K562 (cell line): ENCODE measurements around the gene MAP4. TPM values are rescaled to one million over a fixed set of nuclear protein-coding genes. Genes with fewer than 3 reads are reported as not detected.
A peak's percentile ranks its signal among the peaks of the same experiment; 100 is the strongest.

Experiments used
- ATAC-seq: fragments of 200-7000 bp; cut with Tn5 transposase; 3 replicates; pipeline ENCODE4 v1.9.1; 2020; ENCODE audit warnings: moderate library complexity
- BruUV-seq: library from RNA; stranded (reverse); fragments of 400-500 nt; replicated peaks from 2 replicates; lab custom pipeline; 2021; lab: Mats Ljungman, UMichigan
- CTCF ChIA-PET: fragments of 300-600 bp; formaldehyde crosslinking; extraction: SDS; loops from one replicate; lab custom pipeline; 2021; ENCODE audit warnings: low intra/inter-chr PET ratio; lab: Yijun Ruan, JAX
- POLR2A ChIA-PET: fragments of 300-600, 350-650 bp; sonication (Branson Sonifier 250); formaldehyde crosslinking; extraction: SDS; loops from one replicate; lab custom pipeline; 2021; ENCODE audit warnings: antibody characterized with exemption, inconsistent platforms; lab: Yijun Ruan, JAX
- DNase-seq, 4 experiments: peaks; one replicate each; pipeline versions ENCODE4 v3.0.0 to v3.0.0-alpha.2; 2011 to 2018; ENCODE audit warnings: low spot score in 3 of 4, mixed read lengths in 3 of 4; ENCODE audit errors: extremely low read depth in 1 of 4
- FAIRE-seq: peaks from 2 replicates; lab custom pipeline; 2011; peaks lifted over from hg19 to GRCh38; lab: Jason Lieb, UNC
- H2AFZ ChIP-seq: 2 replicates; pipeline ENCODE4 v1.6.0; 2011; ENCODE audit warnings: low read depth, low read length, control low read depth, inconsistent platforms
- H3K27ac ChIP-seq: fragments of 200-600 bp; 3 replicates; pipeline ENCODE4 v1.8.0; 2011; ENCODE audit warnings: low read depth, mild to moderate bottlenecking, control low read depth, inconsistent platforms, low read length, moderate library complexity, mixed read lengths; ENCODE audit errors: extremely low read depth
- H3K27me3 ChIP-seq, 2 experiments: fragments of 300-600 bp in 1 of 2; 2 replicates in 1 of 2; 3 replicates in 1 of 2; pipeline versions ENCODE4 v1.6.0 to v1.8.0; 2011; ENCODE audit warnings: inconsistent platforms in 2 of 2, low read length in 2 of 2, mild to moderate bottlenecking in 1 of 2, mixed read lengths in 1 of 2, moderate library complexity in 1 of 2; ENCODE audit not compliant: control insufficient read depth in 2 of 2, insufficient read depth in 2 of 2
- H3K36me3 ChIP-seq: fragments of 300-600 bp; 3 replicates; pipeline ENCODE4 v1.8.0; 2011; ENCODE audit warnings: mild to moderate bottlenecking, low read length, inconsistent platforms; ENCODE audit not compliant: control insufficient read depth, insufficient read depth
- H3K4me1 ChIP-seq, 2 experiments: fragments of 200-600 bp in 1 of 2; replicated peaks in 1 of 2; 2 replicates in 1 of 2; 3 replicates in 1 of 2; pipeline versions ENCODE4 v1.5.1 to v1.8.0; 2011; ENCODE audit warnings: inconsistent platforms in 2 of 2, low read length in 2 of 2, mild to moderate bottlenecking in 1 of 2, mixed read lengths in 1 of 2, moderate library complexity in 1 of 2; ENCODE audit not compliant: control insufficient read depth in 2 of 2, insufficient read depth in 2 of 2
- H3K4me2 ChIP-seq: 2 replicates; pipeline ENCODE4 v1.6.1; 2011; ENCODE audit warnings: low read length, control low read depth, inconsistent platforms, mixed read lengths; ENCODE audit not compliant: insufficient read depth
- H3K4me3 ChIP-seq: fragments of 200-600 bp; sonication (generic), shearing (Covaris generic); 2 replicates; pipeline ENCODE4 v1.5.1; 2016; ENCODE audit warnings: control low read depth, inconsistent platforms
- H3K79me2 ChIP-seq: fragments of 200-600 bp; 3 replicates; pipeline ENCODE4 v1.8.0; 2011; ENCODE audit warnings: low read length, inconsistent platforms; ENCODE audit not compliant: control insufficient read depth, insufficient read depth
- H3K9ac ChIP-seq, 2 experiments: 2 replicates each; pipeline versions ENCODE4 v1.6.0 to v1.6.1; 2011; ENCODE audit warnings: low read depth in 2 of 2, low read length in 2 of 2, control low read depth in 1 of 2, inconsistent platforms in 1 of 2, mild to moderate bottlenecking in 1 of 2, mixed read lengths in 1 of 2; ENCODE audit not compliant: insufficient read depth in 1 of 2
- H3K9me1 ChIP-seq: one replicate; pipeline ENCODE4 v1.6.0; 2011; ENCODE audit warnings: inconsistent platforms, mild to moderate bottlenecking, low read length, moderate library complexity; ENCODE audit not compliant: control insufficient read depth, insufficient read depth
- H3K9me3 ChIP-seq: replicated peaks from 2 replicates; pipeline ENCODE4 v1.5.1; 2011; ENCODE audit warnings: low read depth, low read length, inconsistent platforms; ENCODE audit not compliant: control insufficient read depth, insufficient read depth
- H4K20me1 ChIP-seq: replicated peaks from 2 replicates; pipeline ENCODE4 v1.6.1; 2011; ENCODE audit warnings: low read length, inconsistent platforms, mixed read lengths; ENCODE audit not compliant: control insufficient read depth, insufficient read depth
- DACH1 ChIP-seq: fragments of 450-650 bp; IDR thresholded peaks from 2 replicates; pipeline ENCODE4 v1.6.1; 2018; ENCODE audit not compliant: partially characterized antibody
- ZNF785 ChIP-seq: fragments of 250-450 bp; sonication (Bioruptor Pico); IDR thresholded peaks from 2 replicates; pipeline ENCODE4 v1.4.0; 2020; ENCODE audit warnings: mild to moderate bottlenecking
- WGBS: fragments of 100-300 bp; shearing (Covaris generic); methylation state at CpG from one replicate; pipeline ENCODE4 v1.1.6; 2016; ENCODE audit warnings: low coverage, mixed read lengths; ENCODE audit not compliant: insufficient coverage; ENCODE audit errors: missing lambda C conversion rate; 5-methylcytosine and 5-hydroxymethylcytosine counted together
- in situ Hi-C: fragments of 300-500 bp; cut with MboI; formaldehyde crosslinking; loops from 4 replicates; pipeline ENCODE4 v1.15.0; 2018; ENCODE audit warnings: inconsistent platforms, mixed read lengths
- intact Hi-C: fragments of 100-400 bp; cut with micrococcal nuclease; formaldehyde crosslinking; loops from 2 replicates; pipeline ENCODE4 v1.14.2; 2022
- polyA plus RNA-seq, 8 experiments: library from polyadenylated mRNA; depleted of rRNA in 4 of 8; stranded (reverse) in 5 of 8; unstranded in 3 of 8; fragments of >200 nt; fragmentation: Nextera tagmentation in 2 of 8; fragmentation: Illumina TruSeq in 1 of 8; extraction: Ambion mirVana in 2 of 8; extraction: Trizol in 1 of 8; gene quantifications; 2 replicates each; pipeline versions ENCODE4 v1.2.1 to v1.2.3, GENCODE V29; 2011 to 2014; ENCODE audit warnings: inconsistent platforms in 1 of 8, missing spikeins in 1 of 8
- total RNA-seq, 7 experiments: library from RNA; depleted of rRNA in 6 of 7; stranded (reverse); fragments of >200 nt in 6 of 7; fragmentation: Illumina TruSeq in 2 of 7; extraction: Trizol in 2 of 7; gene quantifications; 2 replicates each; pipeline versions ENCODE4 v1.2.1 to v1.2.3, GENCODE V29; 2011 to 2021; ENCODE audit warnings: low replicate concordance in 1 of 7

Gene MAP4
- total and polyA plus RNA-seq, 9 of the 15 experiments (the other 6 are each of a cell fraction or from before 2014, with no cell fraction given), result 13.3 to 141 (median 36.8) TPM

DNA sequence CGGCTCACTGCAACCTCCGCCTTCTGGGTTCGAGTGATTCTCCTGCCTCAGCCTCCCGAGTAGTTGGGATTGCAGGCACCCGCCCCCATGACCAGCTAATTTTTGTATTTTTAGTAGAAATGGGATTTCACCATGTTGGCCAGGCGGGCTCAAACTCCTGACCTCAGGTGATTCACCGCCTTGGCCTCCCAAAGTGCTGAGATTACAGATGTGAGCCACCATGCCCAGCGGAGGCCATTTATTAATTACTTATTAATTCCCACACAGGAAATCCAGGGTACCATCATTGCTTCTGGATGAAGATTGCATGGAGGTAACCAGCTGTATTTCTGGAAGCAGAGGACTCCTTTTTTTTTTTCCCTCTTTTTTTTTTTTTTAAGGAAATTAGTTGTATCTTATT lies 37.8 kb downstream of the MAP4 start:
- Histone ChIP-seq H3K9me3 (no peaks in the 10 kb centered on the region), H4K20me1 (no peaks in the 10 kb centered on the region), H3K4me3 (no peak overlapping the region), H3K9ac (no peak overlapping the region), H3K4me1 (no peaks in the 10 kb centered on the region), H3K9me1 (no peaks in the 10 kb centered on the region), H3K27me3 (no peaks in the 10 kb centered on the region), H3K36me3 (peaks cover 12% of the 10 kb centered on the region; the same call in 1 of the 3 replicates), H3K27ac (no peak overlapping the region), H3K79me2 (0 out of 3 replicates have a peak, but pooled peaks cover 3% of the 10 kb centered on the region), H2AFZ (no peak overlapping the region), H3K4me2 (no peak overlapping the region)
- no peak for FAIRE-seq
- DNase-seq, result no peak
- in situ Hi-C loops (no loop called here), intact Hi-C loops (no loop called here)
- no TSS peak for BruUV-seq
- ChIA-PET CTCF (no interaction called here), POLR2A (no interaction called here)
- WGBS, result 95% methylated on average over 8 of the region's 8 CpGs
- no peak for ATAC-seq
- no peak for TF ChIP-seq ZNF785 (CRISPR knock-in tag)
- TF ChIP-seq DACH1, result peak; percentile 25

DNA sequence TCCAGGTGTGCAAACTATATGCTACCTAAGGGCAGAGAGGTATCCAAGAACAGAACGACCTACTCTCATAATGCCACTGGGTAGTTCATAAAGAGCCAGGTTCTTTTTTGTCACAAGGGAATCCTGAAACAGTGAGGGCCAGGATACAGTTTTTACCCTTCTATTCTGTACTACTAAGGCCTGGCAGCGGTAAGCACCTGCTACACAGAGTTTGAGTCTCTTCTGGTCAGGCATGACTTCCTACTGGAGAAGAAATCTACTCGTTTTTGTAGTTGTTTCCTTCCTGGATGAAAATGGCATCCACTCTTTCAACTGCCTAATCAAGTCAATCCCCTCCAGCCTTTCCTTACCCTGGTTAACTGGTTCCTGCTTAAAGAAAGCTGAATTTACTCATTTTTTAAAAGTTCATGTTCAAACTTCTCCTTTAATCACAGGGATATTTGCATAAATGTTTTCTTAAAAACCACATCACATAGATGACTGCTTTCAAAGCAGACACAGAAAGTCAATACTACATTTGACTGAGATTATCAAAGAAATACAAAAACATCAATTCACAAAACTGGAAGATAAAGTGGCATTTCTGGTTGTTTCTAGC lies 40.0 kb downstream of the MAP4 start:
- peaks cover 17% of the 10 kb centered on the region; the same call in 1 of the 3 replicates for H3K36me3 ChIP-seq
- intact Hi-C loops, result no loop called here
- H3K27me3 ChIP-seq, result no peaks in the 10 kb centered on the region
- H3K4me2 ChIP-seq, result no peak overlapping the region
- no TSS peak for BruUV-seq
- H3K9ac ChIP-seq, result no peak overlapping the region
- in situ Hi-C loops, result no loop called here
- POLR2A ChIA-PET, result interaction anchor here (0.8 to 1.3 kb wide), 3 partner anchors 16 to 126 kb away, joined by 3 read pairs; no protein-coding TSS in a partner anchor
- WGBS, result 65% methylated on average over 3 of the region's 3 CpGs
- no peaks in the 10 kb centered on the region for H3K4me1 ChIP-seq
- 0 out of 3 replicates have a peak, but pooled peaks cover 3% of the 10 kb centered on the region for H3K79me2 ChIP-seq
- FAIRE-seq (no peak), ATAC-seq (no peak), DNase-seq (no peak)
- no peaks in the 10 kb centered on the region for H3K9me3 ChIP-seq
- no peak overlapping the region for H3K27ac ChIP-seq
- no peak overlapping the region for H3K4me3 ChIP-seq
- H4K20me1 ChIP-seq, result no peaks in the 10 kb centered on the region
- CTCF ChIA-PET, result no interaction called here
- H2AFZ ChIP-seq, result no peak overlapping the region
- H3K9me1 ChIP-seq, result no peaks in the 10 kb centered on the region
- no peak for TF ChIP-seq ZNF785 (CRISPR knock-in tag)
